Left lung (tissue), 10 donors: ENCODE data around the gene PDIA3. TPM values are rescaled to one million over a fixed set of nuclear protein-coding genes. Genes with fewer than 3 reads are reported as not detected.
"Not testable (repeated sequence)": the region's sequence is repeated elsewhere in the genome, so short reads cannot be mapped to it uniquely, and the experiment has no call there.

ENCODE experiments used
- ATAC-seq: fragments of 200-7000 bp; cut with Tn5 transposase; one replicate; pipeline ENCODE4 v1.9.1; 2020; ENCODE audit warnings: moderate library complexity
- DNase-seq, 4 donors: peaks; one replicate each; pipeline ENCODE4 v3.0.0-alpha.2; 2013 to 2020
- H3K27ac ChIP-seq, 2 donors: fragments of 200-600 bp; sonication (generic) in 1 of 2; one replicate each; pipeline versions ENCODE4 v1.5.0 to v1.8.0; 2020 to 2021
- H3K27me3 ChIP-seq, 2 donors: fragments of 200-600 bp; sonication (generic) in 1 of 2; one replicate each; pipeline versions ENCODE4 v1.5.0 to v1.8.0; 2020 to 2021
- H3K36me3 ChIP-seq, 2 donors: fragments of 200-600 bp; sonication (generic) in 1 of 2; one replicate each; pipeline versions ENCODE4 v1.5.0 to v1.8.0; 2020 to 2021
- H3K4me1 ChIP-seq, 2 donors: fragments of 200-600 bp; one replicate each; pipeline ENCODE4 v1.8.0; 2021
- H3K4me3 ChIP-seq, 2 donors: fragments of 200-600 bp; sonication (generic) in 1 of 2; one replicate each; pipeline versions ENCODE4 v1.5.0 to v1.8.0; 2020 to 2021; ENCODE audit warnings: mild to moderate bottlenecking in 1 of 2
- H3K9me3 ChIP-seq, 2 donors: fragments of 200-600 bp; sonication (generic) in 1 of 2; one replicate each; pipeline versions ENCODE4 v1.5.0 to v1.8.0; 2020 to 2021
- intact Hi-C, 2 donors: fragments of 100-400 bp; cut with DNase I; formaldehyde crosslinking; loops; one replicate each; pipeline versions ENCODE4 v1.11.2 to v1.14.2; 2022
- polyA plus RNA-seq, 6 donors: library from polyadenylated mRNA; unstranded; fragments of 120-200 nt; gene quantifications; one replicate each; pipeline ENCODE4 v1.2.1, GENCODE V29; 2013; ENCODE audit not compliant: insufficient read length in 6 of 6
- total RNA-seq, 2 donors: library from RNA; stranded (reverse); fragmentation: NEBNext Ultra II Directional; extraction: Animal tissue kit (Norgen Biotek cat#: 25700); gene quantifications; one replicate each; pipeline ENCODE4 v1.2.1, GENCODE V29; 2021
- TF ChIP-seq, protein P1 (sequence below), 2 donors: fragments of 200-600 bp; sonication (generic) in 1 of 2; IDR thresholded peaks; one replicate each; pipeline versions ENCODE4 v1.5.0 to v1.8.0; 2021; ENCODE audit warnings: antibody characterized with exemption in 2 of 2
- donor health status: DM: no; HTN: yes; CAD: no.
- donor health status: DM: no; HTN: no; CAD: no.

The PDIA3 gene
- total and polyA plus RNA-seq, 8 donors, result 426 to 633 (median 518) TPM

DNA sequence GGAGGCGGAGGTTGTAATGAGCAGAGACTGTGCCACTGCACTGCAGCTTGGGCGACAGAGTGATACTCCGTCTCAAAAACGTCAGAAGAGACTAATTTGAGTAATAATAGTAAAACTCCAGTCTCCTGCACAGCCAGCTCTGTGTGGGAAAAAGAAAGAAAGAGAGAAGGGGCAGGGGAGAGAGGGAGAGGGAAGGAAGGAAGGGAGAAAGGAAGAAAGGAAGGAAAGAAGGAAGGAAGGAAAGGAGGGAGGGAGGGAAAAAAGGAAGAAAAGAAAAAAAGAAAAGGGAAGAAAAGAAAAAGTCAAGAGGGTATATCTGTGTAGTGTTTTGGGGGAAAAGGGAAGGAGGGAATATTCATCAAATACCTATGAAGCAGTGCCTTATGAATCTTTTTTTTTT is 23.1 kb upstream of the PDIA3 start:
- TF ChIP-seq, protein P1, sequence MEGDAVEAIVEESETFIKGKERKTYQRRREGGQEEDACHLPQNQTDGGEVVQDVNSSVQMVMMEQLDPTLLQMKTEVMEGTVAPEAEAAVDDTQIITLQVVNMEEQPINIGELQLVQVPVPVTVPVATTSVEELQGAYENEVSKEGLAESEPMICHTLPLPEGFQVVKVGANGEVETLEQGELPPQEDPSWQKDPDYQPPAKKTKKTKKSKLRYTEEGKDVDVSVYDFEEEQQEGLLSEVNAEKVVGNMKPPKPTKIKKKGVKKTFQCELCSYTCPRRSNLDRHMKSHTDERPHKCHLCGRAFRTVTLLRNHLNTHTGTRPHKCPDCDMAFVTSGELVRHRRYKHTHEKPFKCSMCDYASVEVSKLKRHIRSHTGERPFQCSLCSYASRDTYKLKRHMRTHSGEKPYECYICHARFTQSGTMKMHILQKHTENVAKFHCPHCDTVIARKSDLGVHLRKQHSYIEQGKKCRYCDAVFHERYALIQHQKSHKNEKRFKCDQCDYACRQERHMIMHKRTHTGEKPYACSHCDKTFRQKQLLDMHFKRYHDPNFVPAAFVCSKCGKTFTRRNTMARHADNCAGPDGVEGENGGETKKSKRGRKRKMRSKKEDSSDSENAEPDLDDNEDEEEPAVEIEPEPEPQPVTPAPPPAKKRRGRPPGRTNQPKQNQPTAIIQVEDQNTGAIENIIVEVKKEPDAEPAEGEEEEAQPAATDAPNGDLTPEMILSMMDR (IDR thresholded peaks at IDR 0.05), result no peak
- intact Hi-C loops, result no loop called here
- ATAC-seq (no peak), DNase-seq (no peak)
- Histone ChIP-seq H3K4me1 (no peaks in the 10 kb centered on the region), H3K9me3 (no peaks in the 10 kb centered on the region), H3K36me3 (no peaks in the 10 kb centered on the region), H3K27me3 (peaks cover 0 to 7% of the 10 kb centered on the region in 2 donors), H3K4me3 (no peak overlapping the region), H3K27ac (no peak overlapping the region)

DNA sequence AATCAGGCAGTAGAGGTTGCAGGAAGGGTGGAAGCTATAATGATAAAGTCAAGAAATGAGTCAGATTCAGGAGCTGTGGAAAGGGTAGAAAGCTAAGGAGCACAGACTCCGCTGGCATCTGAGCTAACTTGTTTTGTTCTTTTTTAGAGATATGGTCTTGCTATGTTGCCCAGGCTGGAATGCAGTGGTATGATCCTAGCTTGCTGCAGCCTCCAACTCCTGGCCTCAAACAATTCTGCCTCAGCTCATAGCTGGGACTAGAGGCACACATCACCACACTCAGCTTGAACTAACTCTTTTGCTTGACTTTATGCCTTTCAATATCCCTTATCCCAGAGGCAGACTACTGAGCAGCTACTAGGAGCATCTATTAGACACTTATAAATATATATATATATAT is 19.9 kb upstream of the PDIA3 start:
- H3K27ac ChIP-seq, intact Hi-C loops, H3K4me1 ChIP-seq, ATAC-seq, DNase-seq, H3K36me3 ChIP-seq, H3K27me3 ChIP-seq, H3K4me3 ChIP-seq, H3K9me3 ChIP-seq: not testable (repeated sequence)

DNA sequence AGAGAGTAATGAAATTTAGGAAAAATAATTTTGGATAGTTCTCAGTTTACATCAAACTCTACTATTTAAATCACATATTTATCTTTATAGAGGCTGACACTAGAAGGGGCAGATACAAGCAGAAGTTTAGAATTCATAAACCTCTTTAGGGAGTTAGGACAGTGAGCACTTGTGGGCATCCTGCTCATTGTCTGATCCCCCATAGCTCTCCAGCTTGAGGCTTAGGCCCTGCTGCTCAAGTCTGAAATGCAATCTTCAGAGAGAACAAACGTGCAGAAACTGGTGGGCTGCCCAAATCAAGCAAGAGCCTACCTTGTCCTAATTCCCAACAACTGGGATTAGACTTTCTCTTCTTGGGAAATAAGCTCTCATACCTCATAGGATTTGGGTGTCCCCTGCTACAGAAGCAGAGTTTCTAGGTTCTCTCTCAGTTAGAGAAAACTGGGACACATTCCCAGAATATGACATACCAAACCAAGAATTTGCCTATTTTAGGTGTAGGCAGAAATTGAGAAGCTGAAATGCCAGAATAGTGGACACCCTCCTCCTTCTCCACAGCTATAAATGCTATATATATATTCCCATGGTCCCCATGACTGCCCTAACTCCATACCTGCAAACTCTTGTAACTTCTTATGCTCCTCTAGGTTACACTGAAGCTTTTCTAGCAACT is 18.0 kb upstream of the PDIA3 start:
- H3K4me1 ChIP-seq, intact Hi-C loops, H3K36me3 ChIP-seq, H3K27ac ChIP-seq, H3K27me3 ChIP-seq, DNase-seq, ATAC-seq, H3K4me3 ChIP-seq, H3K9me3 ChIP-seq: not testable (repeated sequence)

DNA sequence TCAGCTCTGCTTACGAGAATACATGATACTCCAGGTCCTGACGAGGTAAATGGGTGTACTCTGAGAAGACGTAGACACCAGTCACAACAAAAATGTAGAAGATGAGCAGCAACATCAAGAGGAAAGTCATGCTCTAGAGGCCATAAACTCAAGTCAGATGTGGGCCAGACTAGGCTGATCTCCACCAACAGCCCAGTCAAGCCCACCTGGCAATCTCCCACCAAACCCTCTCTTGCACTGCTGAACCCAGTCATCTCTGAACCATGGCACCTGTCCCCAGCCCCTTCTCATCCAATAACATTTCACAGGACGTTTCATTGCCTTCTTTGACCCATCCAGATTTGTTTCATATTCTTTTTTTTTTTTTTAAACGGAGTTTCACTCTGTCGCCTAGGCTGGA is 10.8 kb upstream of the PDIA3 start:
- Histone ChIP-seq H3K9me3 (no peaks in the 10 kb centered on the region), H3K4me3 (no peak overlapping the region), H3K4me1 (no peaks in the 10 kb centered on the region), H3K27me3 (no peaks in the 10 kb centered on the region), H3K36me3 (no peaks in the 10 kb centered on the region), H3K27ac (no peak overlapping the region)
- TF ChIP-seq, protein P1 (IDR thresholded peaks at IDR 0.05), result no peak
- no peak for DNase-seq
- intact Hi-C loops, result no loop called here
- ATAC-seq, result no peak

DNA sequence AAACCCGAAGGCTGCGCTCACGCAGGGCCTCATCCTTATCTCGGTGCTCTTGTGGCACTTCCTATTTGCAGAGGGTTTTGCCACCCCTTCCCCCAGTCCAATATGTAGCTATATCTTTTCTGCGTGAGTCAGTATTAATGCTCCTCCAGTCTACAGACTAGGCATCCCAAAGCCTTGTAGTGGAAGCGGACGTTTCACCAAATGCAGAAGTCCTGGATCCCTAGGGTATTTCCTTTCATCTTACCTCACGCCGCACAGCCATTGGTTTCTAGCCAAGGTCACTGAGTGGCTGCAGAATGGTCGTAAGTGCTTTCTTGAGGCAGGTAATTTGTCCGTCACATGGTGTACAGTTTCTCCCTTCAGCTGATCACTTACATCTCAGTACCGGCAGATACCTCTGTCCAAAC is 668 bp downstream of the PDIA3 start:
- H3K36me3 ChIP-seq, H3K27me3 ChIP-seq, H3K9me3 ChIP-seq, intact Hi-C loops: not testable (repeated sequence)
- H3K27ac ChIP-seq, result peak overlapping the region; percentile 89 to 94
- ATAC-seq (peak; percentile 66), DNase-seq (peak in 2 of 4 donors; percentile 10 to 41)
- peaks cover 19 to 54% of the 10 kb centered on the region in 2 donors for H3K4me1 ChIP-seq
- peak overlapping the region; percentile 76 to 85 for H3K4me3 ChIP-seq

DNA sequence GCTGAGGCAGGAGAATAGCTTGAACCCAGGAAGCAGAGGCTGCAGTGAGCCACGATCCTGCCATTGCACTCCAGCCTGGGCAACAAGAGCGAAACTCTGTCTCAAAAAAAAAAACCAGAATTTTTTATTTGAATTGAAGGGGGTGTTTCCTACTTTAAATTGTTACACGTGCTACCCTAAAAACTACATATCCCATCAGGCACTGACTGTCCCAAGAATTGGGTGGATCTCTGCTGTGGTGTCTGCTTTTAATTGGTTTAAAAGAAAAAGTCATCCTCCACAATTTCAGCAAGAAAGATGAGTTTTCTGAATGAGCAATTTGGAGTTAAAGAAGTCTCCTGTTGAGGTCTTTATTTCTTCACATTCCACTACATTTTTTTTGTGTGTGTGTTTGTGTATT is 2.1 kb downstream of the PDIA3 start:
- no peak overlapping the region for H3K27ac ChIP-seq

More for the DNA sequence above, 2.1 kb downstream of the PDIA3 start:
- TF ChIP-seq, protein P1 (IDR thresholded peaks at IDR 0.05), result no peak
- intact Hi-C loops, result no loop called here
- Histone ChIP-seq H3K4me3 (peak overlapping the region in 1 of 2 donors; percentile 85), H3K4me1 (peaks cover 25 to 67% of the 10 kb centered on the region in 2 donors), H3K36me3 (peaks cover 0 to 14% of the 10 kb centered on the region in 2 donors), H3K27me3 (no peaks in the 10 kb centered on the region), H3K9me3 (no peaks in the 10 kb centered on the region)
- DNase-seq, result no peak
- no peak for ATAC-seq
